HFFc6 (cell line): ENCODE measurements around the gene IGSF1. TPM values are rescaled to one million over a fixed set of nuclear protein-coding genes. Genes with fewer than 3 reads are reported as not detected.
"Not testable (repeated sequence)": the region's sequence is repeated elsewhere in the genome, so short reads cannot be mapped to it uniquely, and the experiment has no call there.

Experiments
- DNase-seq: peaks from one replicate; pipeline ENCODE4 v3.0.0-alpha.2; 2018
- H3K27ac Mint-ChIP-seq: 2 replicates; pipeline ENCODE4 v1.8.0; 2020; ENCODE audit warnings: mild to moderate bottlenecking, mixed read lengths
- H3K27me3 Mint-ChIP-seq: 2 replicates; pipeline ENCODE4 v1.8.0; 2021; ENCODE audit warnings: mild to moderate bottlenecking, moderate library complexity, mixed read lengths; ENCODE audit not compliant: insufficient read depth
- H3K36me3 Mint-ChIP-seq: 2 replicates; pipeline ENCODE4 v1.8.0; 2021; ENCODE audit warnings: low read depth, mixed read lengths
- H3K4me1 Mint-ChIP-seq: 2 replicates; pipeline ENCODE4 v1.8.0; 2020; ENCODE audit warnings: low read depth, mixed read lengths
- H3K4me3 Mint-ChIP-seq: 2 replicates; pipeline ENCODE4 v1.8.0; 2020; ENCODE audit warnings: mild to moderate bottlenecking, moderate library complexity, mixed read lengths
- H3K9me3 Mint-ChIP-seq: 2 replicates; pipeline ENCODE4 v1.8.0; 2020; ENCODE audit warnings: mild to moderate bottlenecking, mixed read lengths
- CTCF ChIP-seq: fragments of 200-600 bp; sonication (generic); IDR thresholded peaks from 2 replicates; pipeline ENCODE4 v1.5.0; 2021; ENCODE audit warnings: antibody characterized with exemption, mild to moderate bottlenecking
- total RNA-seq, 6 experiments: library from RNA; stranded (reverse); fragmentation: NEBNext Ultra II Directional; extraction: Animal tissue kit (Norgen Biotek cat#: 25700); gene quantifications; 2 replicates in 1 of 6; 3 replicates in 5 of 6; pipeline ENCODE4 v1.2.3, GENCODE V29; 2021

Gene IGSF1
- total RNA-seq, 6 experiments from 2014 or later: not detected

GRCh38 chrX:131262738-131263679 is 26.1 kb downstream of the IGSF1 start:
- no peaks in the 10 kb centered on the region for H3K4me1 Mint-ChIP-seq
- no peak for TF ChIP-seq CTCF
- no peaks in the 10 kb centered on the region for H3K36me3 Mint-ChIP-seq
- no peak overlapping the region for H3K4me3 Mint-ChIP-seq
- no peak for DNase-seq
- no peaks in the 10 kb centered on the region; the same call in 1 of the 2 replicates for H3K27me3 Mint-ChIP-seq
- peaks cover 4% of the 10 kb centered on the region; the same call in 1 of the 2 replicates for H3K9me3 Mint-ChIP-seq
- no peak overlapping the region for H3K27ac Mint-ChIP-seq

GRCh38 chrX:131262200-131262599 is 26.9 kb downstream of the IGSF1 start:
- TF ChIP-seq CTCF: no peak

GRCh38 chrX:131257367-131257766 is 31.7 kb downstream of the IGSF1 start:
- no peak overlapping the region for H3K4me3 Mint-ChIP-seq
- TF ChIP-seq CTCF: no peak
- DNase-seq: no peak
- H3K27ac Mint-ChIP-seq: no peak overlapping the region
- H3K27me3 Mint-ChIP-seq: no peaks in the 10 kb centered on the region; the same call in 1 of the 2 replicates
- no peaks in the 10 kb centered on the region for H3K4me1 Mint-ChIP-seq
- H3K36me3 Mint-ChIP-seq: no peaks in the 10 kb centered on the region
- peaks cover 4% of the 10 kb centered on the region; the same call in 1 of the 2 replicates for H3K9me3 Mint-ChIP-seq

More at GRCh38 chrX:131262200-131262599, 26.9 kb downstream of the IGSF1 start:
- Mint-ChIP-seq H3K27ac (no peak overlapping the region), H3K9me3 (peaks cover 4% of the 10 kb centered on the region; the same call in 1 of the 2 replicates), H3K36me3 (no peaks in the 10 kb centered on the region), H3K27me3 (no peaks in the 10 kb centered on the region; the same call in 1 of the 2 replicates), H3K4me3 (no peak overlapping the region), H3K4me1 (no peaks in the 10 kb centered on the region)
- no peak for DNase-seq

- DNase-seq, H3K9me3 Mint-ChIP-seq, H3K27ac Mint-ChIP-seq, H3K36me3 Mint-ChIP-seq, H3K27me3 Mint-ChIP-seq, H3K4me1 Mint-ChIP-seq, H3K4me3 Mint-ChIP-seq: not testable (repeated sequence)
Measured at GRCh38 chrX:131250984-131251738, 37.9 kb downstream of the IGSF1 start.

- Mint-ChIP-seq H3K9me3 (no peaks in the 10 kb centered on the region; the same call in 1 of the 2 replicates), H3K4me1 (no peaks in the 10 kb centered on the region), H3K27ac (no peak overlapping the region), H3K4me3 (no peak overlapping the region), H3K36me3 (no peaks in the 10 kb centered on the region), H3K27me3 (peaks cover 2% of the 10 kb centered on the region; the same call in 1 of the 2 replicates)
- no peak for TF ChIP-seq CTCF
- no peak for DNase-seq
Measured at GRCh38 chrX:131239057-131239456, 50.0 kb downstream of the IGSF1 start.
